ENCODE data around the gene BSPRY.

GRCh38 chr9:113348437-113348836 is 904 bp upstream of the BSPRY start:
- TF ChIP-seq, protein P1, sequence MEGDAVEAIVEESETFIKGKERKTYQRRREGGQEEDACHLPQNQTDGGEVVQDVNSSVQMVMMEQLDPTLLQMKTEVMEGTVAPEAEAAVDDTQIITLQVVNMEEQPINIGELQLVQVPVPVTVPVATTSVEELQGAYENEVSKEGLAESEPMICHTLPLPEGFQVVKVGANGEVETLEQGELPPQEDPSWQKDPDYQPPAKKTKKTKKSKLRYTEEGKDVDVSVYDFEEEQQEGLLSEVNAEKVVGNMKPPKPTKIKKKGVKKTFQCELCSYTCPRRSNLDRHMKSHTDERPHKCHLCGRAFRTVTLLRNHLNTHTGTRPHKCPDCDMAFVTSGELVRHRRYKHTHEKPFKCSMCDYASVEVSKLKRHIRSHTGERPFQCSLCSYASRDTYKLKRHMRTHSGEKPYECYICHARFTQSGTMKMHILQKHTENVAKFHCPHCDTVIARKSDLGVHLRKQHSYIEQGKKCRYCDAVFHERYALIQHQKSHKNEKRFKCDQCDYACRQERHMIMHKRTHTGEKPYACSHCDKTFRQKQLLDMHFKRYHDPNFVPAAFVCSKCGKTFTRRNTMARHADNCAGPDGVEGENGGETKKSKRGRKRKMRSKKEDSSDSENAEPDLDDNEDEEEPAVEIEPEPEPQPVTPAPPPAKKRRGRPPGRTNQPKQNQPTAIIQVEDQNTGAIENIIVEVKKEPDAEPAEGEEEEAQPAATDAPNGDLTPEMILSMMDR (IDR thresholded peaks at IDR 0.05; ENCODE audit: poor library complexity, severe bottlenecking) = no peak
- TF ChIP-seq RAD21 (conservative IDR thresholded peaks at IDR 0.05) (no peak), EZH2 (IDR thresholded peaks at IDR 0.05; ENCODE audit: borderline replicate concordance, insufficient read depth, low read length, poor library complexity, severe bottlenecking) (no peak), POLR2AphosphoS5 (IDR thresholded peaks at IDR 0.05) (no peak)

All from neural cell (in vitro differentiated cells).